T-cell (primary cell): ENCODE results near the gene AJM1. TPM values are rescaled to one million over a fixed set of nuclear protein-coding genes. Genes with fewer than 3 reads are reported as not detected.

Source experiments
- ATAC-seq, 4 experiments: fragments of 200-7000 bp in 3 of 4; fragments of 150-1000 bp in 1 of 4; cut with Tn5 transposase; replicated peaks in 1 of 4; 1 replicate in 3 of 4; 2 replicates in 1 of 4; pipeline ENCODE4 v1.10.0; 2021; ENCODE audit warnings: moderate library complexity in 3 of 4, mild to moderate bottlenecking in 2 of 4, moderate number of reproducible peaks in 1 of 4
- CTCF ChIA-PET, 2 donors: fragments of 300-600 bp; sonication (Branson Sonifier 250); formaldehyde crosslinking; loops; one replicate each; lab custom pipeline; 2022; ENCODE audit warnings: antibody characterized with exemption in 2 of 2; lab: Charles Lee
- POLR2A ChIA-PET, 2 donors: fragments of 300-600 bp; sonication (Branson Sonifier 250); formaldehyde crosslinking; loops; one replicate each; lab custom pipeline; 2022; ENCODE audit warnings: antibody characterized with exemption in 2 of 2; lab: Charles Lee
- DNase-seq, 35 experiments: peaks; one replicate each; pipeline versions ENCODE4 v3.0.0 to v3.0.0-alpha.2; 2013 to 2023
- H3K27ac ChIP-seq: one replicate; pipeline ENCODE4 v1.5.1; 2013; ENCODE audit warnings: low read length
- H3K27me3 ChIP-seq, 2 experiments: replicated peaks in 1 of 2; 1 replicate in 1 of 2; 2 replicates in 1 of 2; pipeline versions ENCODE4 v1.6.1 to v1.7.0; 2013; ENCODE audit warnings: low read length in 1 of 2, mixed read lengths in 1 of 2; ENCODE audit not compliant: control insufficient read depth in 2 of 2, insufficient read depth in 2 of 2; ENCODE audit errors: extremely low read depth in 1 of 2
- H3K36me3 ChIP-seq, 2 donors: 1 replicate in 1 of 2; 2 replicates in 1 of 2; pipeline versions ENCODE4 v1.6.1 to v1.7.0; 2013; ENCODE audit warnings: low read length in 1 of 2; ENCODE audit not compliant: control insufficient read depth in 2 of 2, insufficient read depth in 1 of 2; ENCODE audit errors: extremely low read depth in 1 of 2
- H3K4me1 ChIP-seq, 2 experiments: 1 replicate in 1 of 2; 2 replicates in 1 of 2; pipeline versions ENCODE4 v1.6.1 to v1.7.0; 2013; ENCODE audit warnings: low read length in 2 of 2, mixed read lengths in 1 of 2; ENCODE audit not compliant: insufficient read depth in 2 of 2, control insufficient read depth in 1 of 2; ENCODE audit errors: extremely low read depth in 1 of 2
- H3K4me3 ChIP-seq, 2 donors: 1 replicate in 1 of 2; 2 replicates in 1 of 2; pipeline versions ENCODE4 v1.5.1 to v1.7.0; 2013; ENCODE audit warnings: mild to moderate bottlenecking in 2 of 2, low read length in 1 of 2, moderate library complexity in 1 of 2; ENCODE audit not compliant: control insufficient read depth in 1 of 2; ENCODE audit errors: extremely low read depth in 1 of 2
- H3K9me3 ChIP-seq: 2 replicates; pipeline ENCODE4 v1.7.0; 2013
- H3K27ac Mint-ChIP-seq, 2 donors: one replicate each; pipeline ENCODE4 v1.8.0; 2020 to 2021; ENCODE audit warnings: mild to moderate bottlenecking in 2 of 2, mixed read lengths in 2 of 2
- H3K27me3 Mint-ChIP-seq, 2 donors: one replicate each; pipeline ENCODE4 v1.8.0; 2021 to 2022; ENCODE audit warnings: mixed read lengths in 2 of 2
- H3K36me3 Mint-ChIP-seq: one replicate; pipeline ENCODE4 v1.8.0; 2021; ENCODE audit warnings: mixed read lengths
- H3K4me1 Mint-ChIP-seq, 3 donors: one replicate each; pipeline ENCODE4 v1.8.0; 2020 to 2022; ENCODE audit warnings: mixed read lengths in 3 of 3, mild to moderate bottlenecking in 1 of 3
- H3K4me3 Mint-ChIP-seq, 3 donors: one replicate each; pipeline ENCODE4 v1.8.0; 2020 to 2022; ENCODE audit warnings: mild to moderate bottlenecking in 3 of 3, mixed read lengths in 3 of 3, moderate library complexity in 3 of 3
- H3K9me3 Mint-ChIP-seq, 3 donors: one replicate each; pipeline ENCODE4 v1.8.0; 2020 to 2022; ENCODE audit warnings: mixed read lengths in 3 of 3
- WGBS: methylation state at CpG from one replicate; pipeline ENCODE4 v1.1.5; 2013; ENCODE audit warnings: missing lambda C conversion rate; ENCODE audit not compliant: insufficient coverage; 5-methylcytosine and 5-hydroxymethylcytosine counted together
- total RNA-seq, 35 experiments: library from RNA in 6 of 35; stranded (reverse) in 6 of 35; fragments of 120-200 nt in 1 of 35; gene quantifications; one replicate each; pipeline versions ENCODE4 v1.2.1 to v1.2.4 and lab custom pipeline; 2013 to 2026

Gene AJM1
- total RNA-seq, 5 donors from 2014 or later (not counting 1 experiment from before 2014, with no cell fraction given), result 2.1 to 7.5 (median 5.1) TPM

GRCh38 chr9:136850866-136851775 lies 8.8 kb downstream of the AJM1 start:
- Mint-ChIP-seq H3K4me1 (peaks cover 7 to 19% (median 15%) of the 10 kb centered on the region in 3 donors), H3K4me3 (peak overlapping the region in 1 of 3 donors; percentile 88), H3K27ac (no peak overlapping the region), H3K27me3 (peaks cover 6 to 15% of the 10 kb centered on the region in 2 donors), H3K9me3 (no peaks in the 10 kb centered on the region), H3K36me3 (no peaks in the 10 kb centered on the region)
- no peak for ATAC-seq
- no peak overlapping the region for H3K27ac ChIP-seq
- CTCF ChIA-PET, result no interaction called here
- POLR2A ChIA-PET, result no interaction called here
- DNase-seq, result no peak
- 87% methylated on average over 22 of the region's 23 CpGs for WGBS
- H3K4me3 ChIP-seq, result no peak overlapping the region
- H3K9me3 ChIP-seq, result no peaks in the 10 kb centered on the region
- H3K36me3 ChIP-seq, result peaks cover 0 to 2% of the 10 kb centered on the region in 2 donors
- peaks cover 11 to 44% of the 10 kb centered on the region in 2 experiments for H3K4me1 ChIP-seq
- peaks cover 0 to 19% of the 10 kb centered on the region in 2 experiments for H3K27me3 ChIP-seq

- Histone ChIP-seq H3K4me3 (no peak within 1 kb of the TSS), H3K27me3 (peaks cover 0 to 13% of the 10 kb centered on the region in 2 experiments), H3K4me1 (peaks cover 11 to 36% of the 10 kb centered on the region in 2 experiments), H3K9me3 (no peaks in the 10 kb centered on the region), H3K27ac (no peak within 1 kb of the TSS), H3K36me3 (peaks cover 0 to 2% of the 10 kb centered on the region in 2 donors)
- Mint-ChIP-seq H3K27me3 (peaks cover 6 to 9% of the 10 kb centered on the region in 2 donors), H3K4me1 (peaks cover 7 to 15% (median 11%) of the 10 kb centered on the region in 3 donors), H3K36me3 (no peaks in the 10 kb centered on the region), H3K27ac (no peak within 1 kb of the TSS), H3K4me3 (peak within 1 kb of the TSS in 1 of 3 donors; percentile 88), H3K9me3 (no peaks in the 10 kb centered on the region)
- DNase-seq, result no peak
- CTCF ChIA-PET, result no interaction called here
- POLR2A ChIA-PET, result no interaction called here
- 87% methylated on average over 18 of the region's 23 CpGs for WGBS
- ATAC-seq, result no peak
These were observed 9.8 kb downstream of the AJM1 start, which contains the start of gene MAMDC4 for GRCh38 chr9:136851941-136852663. TSS of gene MAMDC4 (plus strand) at chr9:136852346. CDS start at chr9:136852417, 71 bp downstream.

GRCh38 chr9:136852664-136853595 lies 10.7 kb downstream of the AJM1 start:
- no peak for ATAC-seq
- peaks cover 0 to 5% of the 10 kb centered on the region in 2 experiments for H3K27me3 ChIP-seq
- ChIA-PET POLR2A (no interaction called here), CTCF (no interaction called here)
- H3K4me3 ChIP-seq, result no peak overlapping the region
- peaks cover 2 to 10% (median 6%) of the 10 kb centered on the region in 3 donors for H3K4me1 Mint-ChIP-seq
- no peaks in the 10 kb centered on the region for H3K9me3 Mint-ChIP-seq
- no peak overlapping the region for H3K27ac Mint-ChIP-seq
- DNase-seq, result no peak
- no peak overlapping the region for H3K4me3 Mint-ChIP-seq
- WGBS, result 86% methylated on average over 29 of the region's 29 CpGs
- no peaks in the 10 kb centered on the region for H3K9me3 ChIP-seq
- H3K27me3 Mint-ChIP-seq, result peaks cover 1 to 4% of the 10 kb centered on the region in 2 donors
- H3K4me1 ChIP-seq, result peaks cover 7 to 28% of the 10 kb centered on the region in 2 experiments
- no peak overlapping the region for H3K27ac ChIP-seq
- H3K36me3 Mint-ChIP-seq, result no peaks in the 10 kb centered on the region
- H3K36me3 ChIP-seq, result peaks cover 0 to 2% of the 10 kb centered on the region in 2 donors

GRCh38 chr9:136853596-136854112 lies 11.4 kb downstream of the AJM1 start:
- POLR2A ChIA-PET, result no interaction called here
- WGBS, result 84% methylated on average over 14 of the region's 18 CpGs
- H3K27ac ChIP-seq, result no peak overlapping the region
- H3K4me3 Mint-ChIP-seq, result no peak overlapping the region
- H3K9me3 Mint-ChIP-seq, result no peaks in the 10 kb centered on the region
- no peaks in the 10 kb centered on the region for H3K9me3 ChIP-seq
- no peak overlapping the region for H3K27ac Mint-ChIP-seq
- peaks cover 0 to 8% (median 4%) of the 10 kb centered on the region in 3 donors for H3K4me1 Mint-ChIP-seq
- peaks cover 3 to 21% of the 10 kb centered on the region in 2 experiments for H3K4me1 ChIP-seq
- no peaks in the 10 kb centered on the region for H3K27me3 ChIP-seq
- no peak overlapping the region for H3K4me3 ChIP-seq
- H3K36me3 ChIP-seq, result peaks cover 0 to 2% of the 10 kb centered on the region in 2 donors
- CTCF ChIA-PET, result no interaction called here
- H3K36me3 Mint-ChIP-seq, result no peaks in the 10 kb centered on the region
- no peak for DNase-seq
- peaks cover 0 to 2% of the 10 kb centered on the region in 2 donors for H3K27me3 Mint-ChIP-seq
- no peak for ATAC-seq

GRCh38 chr9:136854113-136854841 lies 12.0 kb downstream of the AJM1 start:
- Histone ChIP-seq H3K4me1 (peaks cover 3 to 16% of the 10 kb centered on the region in 2 experiments), H3K27me3 (no peaks in the 10 kb centered on the region), H3K4me3 (no peak overlapping the region), H3K27ac (no peak overlapping the region), H3K36me3 (peaks cover 0 to 2% of the 10 kb centered on the region in 2 donors), H3K9me3 (no peaks in the 10 kb centered on the region)
- Mint-ChIP-seq H3K27ac (no peak overlapping the region), H3K36me3 (no peaks in the 10 kb centered on the region), H3K9me3 (no peaks in the 10 kb centered on the region), H3K4me3 (no peak overlapping the region), H3K27me3 (no peaks in the 10 kb centered on the region), H3K4me1 (peaks cover 0 to 5% (median 3%) of the 10 kb centered on the region in 3 donors)
- ChIA-PET POLR2A (no interaction called here), CTCF (no interaction called here)
- ATAC-seq (no peak), DNase-seq (peak in 1 of 35 experiments; percentile 2)
- WGBS, result 87% methylated on average over 23 of the region's 30 CpGs
